Measurements from ENCODE around the gene SLC35A5.
A peak's percentile ranks its signal among the peaks of the same experiment; 100 is the strongest.
"Not testable (repeated sequence)": the region's sequence is repeated elsewhere in the genome, so short reads cannot be mapped to it uniquely, and the experiment has no call there.

SLC35A5 gene

GRCh38 chr3:112561734-112562529, at the start of gene SLC35A5, which contains the start of gene ATG3:
Gene SLC35A5 (plus strand): TSS chr3:112562045. CDS start chr3:112563404, 1,359 bp downstream.
Gene ATG3 (minus strand): TSS chr3:112561962. CDS start chr3:112561528, 434 bp downstream.
- Histone ChIP-seq H3K4me3 (ENCODE audit: low read depth, low read length) (peak within 1 kb of the TSS; percentile 80), H3K27ac (peak within 1 kb of the TSS; percentile 94), H3K27me3 (replicated peaks) (no peaks in the 10 kb centered on the region), H3K36me3 (replicated peaks) (no peaks in the 10 kb centered on the region)
- in situ Hi-C loops (cut with HindIII; ENCODE audit: low pct_ligation_motif_present, low sequenced_read_pairs), result no loop called here
- peak; percentile 98 for DNase-seq
- peak; percentile 3 for TF ChIP-seq CTCF (IDR thresholded peaks at IDR 0.05; ENCODE audit: low read depth, low read length, missing control alignments)

- in situ Hi-C loops (cut with HindIII; ENCODE audit: low pct_ligation_motif_present, low sequenced_read_pairs), result loop anchor here (25.0 kb wide), 1 partner anchor 200 kb away; no protein-coding TSS in a partner anchor
- Histone ChIP-seq H3K36me3 (replicated peaks) (no peaks in the 10 kb centered on the region), H3K4me3 (ENCODE audit: low read depth, low read length) (no peak overlapping the region), H3K27ac (no peak overlapping the region), H3K27me3 (replicated peaks) (no peaks in the 10 kb centered on the region)
- DNase-seq, result no peak
- no peak for TF ChIP-seq CTCF (IDR thresholded peaks at IDR 0.05; ENCODE audit: low read depth, low read length, missing control alignments)
Measured at GRCh38 chr3:112512320-112512719, 49.5 kb upstream of the SLC35A5 start.

- H3K4me3 ChIP-seq (ENCODE audit: low read depth, low read length), result no peak overlapping the region
- no peaks in the 10 kb centered on the region for H3K36me3 ChIP-seq (replicated peaks)
- no peak for TF ChIP-seq CTCF (IDR thresholded peaks at IDR 0.05; ENCODE audit: low read depth, low read length, missing control alignments)
- H3K27me3 ChIP-seq (replicated peaks), result no peaks in the 10 kb centered on the region
- DNase-seq, result peak; percentile 7
- no peak overlapping the region for H3K27ac ChIP-seq
- in situ Hi-C loops (cut with HindIII; ENCODE audit: low pct_ligation_motif_present, low sequenced_read_pairs), result loop anchor here (25.0 kb wide), 1 partner anchor 202 kb away; no protein-coding TSS in a partner anchor
Measured at GRCh38 chr3:112514527-112515128, 47.2 kb upstream of the SLC35A5 start.

- in situ Hi-C loops (cut with HindIII; ENCODE audit: low pct_ligation_motif_present, low sequenced_read_pairs), result loop anchor here (25.0 kb wide), 1 partner anchor 207 kb away; no protein-coding TSS in a partner anchor
- H3K27me3 ChIP-seq (replicated peaks); H3K27ac ChIP-seq; H3K36me3 ChIP-seq (replicated peaks); H3K4me3 ChIP-seq (ENCODE audit: low read depth, low read length); DNase-seq: not testable (repeated sequence)
Measured at GRCh38 chr3:112518970-112519369, 42.9 kb upstream of the SLC35A5 start.

- peak; percentile 90 for DNase-seq
- H3K4me3 ChIP-seq (ENCODE audit: low read depth, low read length), result no peak overlapping the region
- no peak overlapping the region for H3K27ac ChIP-seq
- H3K27me3 ChIP-seq (replicated peaks), result no peaks in the 10 kb centered on the region
- in situ Hi-C loops (cut with HindIII; ENCODE audit: low pct_ligation_motif_present, low sequenced_read_pairs), result loop anchor here (25.0 kb wide), 1 partner anchor 207 kb away; no protein-coding TSS in a partner anchor
- no peaks in the 10 kb centered on the region for H3K36me3 ChIP-seq (replicated peaks)
- TF ChIP-seq CTCF (IDR thresholded peaks at IDR 0.05; ENCODE audit: low read depth, low read length, missing control alignments), result peak; percentile 72
Measured at GRCh38 chr3:112519424-112520001, 42.3 kb upstream of the SLC35A5 start.

- H3K27ac ChIP-seq; H3K27me3 ChIP-seq (replicated peaks); H3K36me3 ChIP-seq (replicated peaks); H3K4me3 ChIP-seq (ENCODE audit: low read depth, low read length); DNase-seq: not testable (repeated sequence)
- in situ Hi-C loops (cut with HindIII; ENCODE audit: low pct_ligation_motif_present, low sequenced_read_pairs), result loop anchor here (25.0 kb wide), 1 partner anchor 212 kb away; no protein-coding TSS in a partner anchor
Measured at GRCh38 chr3:112524127-112524526, 37.7 kb upstream of the SLC35A5 start.

All from brain microvascular endothelial cell (primary cell).